C1 segment of cervical spinal cord (tissue), 14 donors: ENCODE measurements around the gene ADARB1.
A peak's percentile ranks its signal among the peaks of the same experiment; 100 is the strongest.

Experiments
- DNase-seq, 14 donors: peaks; one replicate each; lab custom pipeline; 2025; lab: John Stamatoyannopoulos, UW

The ADARB1 gene

GRCh38 chr21:45054927-45055612 lies 19.3 kb upstream of the ADARB1 start:
- no peak for DNase-seq

DNA sequence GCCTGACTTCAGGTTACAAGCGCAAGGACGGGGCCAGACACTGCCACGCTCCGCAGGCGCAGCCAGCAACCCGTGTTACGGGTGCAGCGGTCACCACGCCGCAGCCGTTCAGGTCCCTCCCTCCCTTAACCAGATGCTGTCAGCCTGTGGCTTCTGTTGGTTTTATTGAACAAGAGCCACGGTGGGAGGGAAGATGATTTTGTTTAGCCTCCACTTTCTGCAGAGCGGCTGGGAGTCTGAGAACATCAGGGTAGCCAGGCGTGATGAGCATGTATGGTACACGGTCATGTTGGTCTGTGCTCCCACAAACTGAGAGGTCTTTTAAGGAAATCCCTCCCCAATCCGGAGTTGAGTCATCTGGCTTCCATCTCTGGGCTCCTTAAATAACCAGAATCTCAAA lies 18.5 kb upstream of the ADARB1 start:
- DNase-seq: no peak

DNA sequence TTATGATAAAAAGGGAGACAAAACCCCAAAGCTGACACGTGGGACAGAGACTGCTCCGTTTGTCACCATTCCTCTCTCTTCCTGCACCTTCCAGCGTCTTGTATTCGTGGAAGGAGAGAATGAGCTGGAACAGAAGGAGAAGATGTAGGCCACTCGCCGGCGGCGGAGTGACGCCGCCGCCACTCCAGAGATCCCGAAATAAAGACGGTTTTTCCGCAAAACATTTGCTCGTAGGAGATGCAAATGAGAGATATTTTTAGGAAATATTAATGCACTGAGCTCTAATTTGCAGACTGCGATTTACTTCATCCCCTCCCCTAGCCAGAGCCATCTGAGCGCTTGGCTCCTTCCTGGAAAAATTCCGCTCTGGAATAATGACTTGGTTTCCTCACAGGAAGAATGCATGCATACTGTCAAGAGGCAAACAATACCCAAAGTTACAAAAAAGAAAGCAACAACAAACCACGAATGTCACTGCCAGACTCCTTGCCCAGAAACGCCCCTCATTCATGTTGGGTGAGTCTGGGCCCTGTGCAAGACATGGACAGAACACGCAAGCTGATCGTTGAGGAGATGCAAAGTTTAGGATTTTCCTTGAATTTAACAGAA lies 18.0 kb upstream of the ADARB1 start:
- DNase-seq: no peak

GRCh38 chr21:45056917-45057560 lies 17.3 kb upstream of the ADARB1 start:
- no peak for DNase-seq

GRCh38 chr21:45057886-45058285 lies 16.5 kb upstream of the ADARB1 start:
- no peak for DNase-seq

GRCh38 chr21:45059121-45059520 lies 15.3 kb upstream of the ADARB1 start:
- DNase-seq: no peak

- DNase-seq: no peak
These were observed 14.3 kb upstream of the ADARB1 start for GRCh38 chr21:45060089-45060488.

DNA sequence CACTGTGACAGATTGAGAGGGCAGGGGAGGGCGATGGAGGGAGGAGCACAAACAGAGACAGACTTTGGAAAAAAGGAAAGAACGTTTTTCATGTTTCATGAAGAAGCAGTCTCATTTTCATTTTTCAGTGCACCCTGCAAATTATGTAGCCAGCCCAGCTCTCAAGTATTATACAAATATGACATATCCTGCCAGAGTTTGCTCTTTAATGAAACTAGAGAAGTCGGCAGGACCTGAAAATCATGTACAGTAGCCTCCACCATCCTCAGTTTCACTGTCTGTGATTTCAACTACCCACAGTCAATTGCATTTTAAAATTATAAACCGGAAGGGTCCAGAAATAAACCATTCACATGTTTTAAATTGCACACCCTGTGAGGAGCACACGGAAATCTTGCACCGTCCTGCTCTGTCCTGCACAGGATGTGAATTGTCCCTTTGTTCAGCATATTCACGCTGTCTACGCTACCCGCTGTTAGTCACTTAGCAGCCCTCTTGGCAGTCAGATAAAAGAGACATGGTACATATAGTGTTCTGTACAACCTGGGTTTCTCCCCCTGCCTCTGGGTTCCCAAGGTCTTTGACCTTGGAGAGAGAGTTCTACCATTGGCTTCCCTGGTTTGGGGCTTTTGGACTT lies 13.6 kb upstream of the ADARB1 start:
- no peak for DNase-seq

DNA sequence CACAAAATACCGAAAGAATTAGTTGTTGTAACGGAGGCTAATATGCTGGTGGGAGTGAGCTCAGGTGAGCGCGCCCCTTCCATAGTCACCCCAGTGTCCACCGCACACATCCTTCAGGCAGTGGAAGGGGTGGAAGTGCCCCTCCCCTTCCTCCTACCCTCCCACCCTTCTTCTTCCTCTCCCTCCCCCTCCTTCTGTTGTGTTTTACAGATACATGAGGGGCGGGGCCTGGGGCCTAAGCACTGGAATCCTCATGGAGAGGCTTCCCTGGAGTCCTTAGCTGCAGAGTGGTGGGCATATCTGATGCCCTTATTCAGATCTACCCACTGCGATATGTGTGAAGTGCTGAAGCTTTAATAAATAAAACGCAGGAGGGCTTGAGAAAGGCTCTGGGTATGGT lies 10.3 kb upstream of the ADARB1 start:
- no peak for DNase-seq

DNA sequence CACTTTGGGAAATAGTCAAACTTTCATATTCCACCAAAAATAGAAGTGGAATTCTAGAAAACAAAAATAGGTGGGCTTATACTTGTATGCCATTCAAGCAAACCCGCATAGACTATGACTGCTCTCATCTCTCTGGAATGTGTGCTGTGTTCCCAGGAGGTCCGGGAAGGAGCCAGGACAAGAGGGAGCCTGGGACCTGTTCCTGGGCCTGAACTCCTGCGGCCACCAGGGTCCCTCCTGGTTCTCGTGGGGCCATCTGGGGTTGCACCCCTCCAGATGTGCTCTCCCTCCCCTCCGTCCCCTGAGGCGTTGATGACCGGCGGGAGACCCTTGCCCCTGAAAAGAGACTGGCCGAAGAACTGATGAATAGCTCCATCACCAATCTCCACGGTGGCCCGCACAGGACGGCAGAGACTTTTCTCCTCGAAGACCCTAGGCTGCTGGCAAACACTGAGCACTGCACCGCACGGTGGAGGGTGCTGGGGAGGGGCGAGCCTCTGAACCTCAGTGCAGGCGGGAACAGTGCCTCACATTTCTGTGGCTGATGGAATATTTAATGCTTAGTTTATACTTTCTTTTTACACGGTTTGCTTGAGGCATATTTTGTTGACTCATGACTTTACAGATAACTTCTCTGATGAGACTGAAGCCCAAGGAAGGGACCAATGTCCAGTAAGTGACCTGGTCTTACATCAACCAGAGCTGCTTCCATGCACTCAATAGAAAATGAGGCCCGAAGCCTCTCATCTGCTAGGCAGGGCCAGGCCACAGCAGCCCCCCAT lies 9.6 kb upstream of the ADARB1 start:
- no peak for DNase-seq

- no peak for DNase-seq
These were observed 6.7 kb upstream of the ADARB1 start for GRCh38 chr21:45067462-45068285.

DNA sequence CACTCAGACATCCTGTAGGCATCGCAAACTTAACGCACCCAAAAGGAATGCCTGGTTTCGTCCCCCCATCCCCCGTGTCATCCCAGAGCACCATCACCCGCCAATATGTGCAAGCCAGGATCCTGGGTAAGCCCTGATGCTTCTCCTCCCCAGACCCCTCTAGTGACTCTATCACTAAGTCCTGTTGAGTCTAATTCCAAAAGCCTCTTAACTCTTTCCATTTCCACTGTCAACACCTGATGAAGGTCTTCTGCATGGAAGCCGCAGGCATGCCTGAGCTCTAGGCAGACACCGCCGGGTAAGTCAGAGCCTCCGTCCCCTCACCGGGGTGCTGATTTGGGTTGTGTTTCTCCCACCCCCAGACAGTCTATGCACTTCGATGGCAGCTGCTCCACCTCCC lies 5.3 kb upstream of the ADARB1 start:
- DNase-seq: no peak

GRCh38 chr21:45069711-45070110 lies 4.7 kb upstream of the ADARB1 start:
- DNase-seq: no peak

DNA sequence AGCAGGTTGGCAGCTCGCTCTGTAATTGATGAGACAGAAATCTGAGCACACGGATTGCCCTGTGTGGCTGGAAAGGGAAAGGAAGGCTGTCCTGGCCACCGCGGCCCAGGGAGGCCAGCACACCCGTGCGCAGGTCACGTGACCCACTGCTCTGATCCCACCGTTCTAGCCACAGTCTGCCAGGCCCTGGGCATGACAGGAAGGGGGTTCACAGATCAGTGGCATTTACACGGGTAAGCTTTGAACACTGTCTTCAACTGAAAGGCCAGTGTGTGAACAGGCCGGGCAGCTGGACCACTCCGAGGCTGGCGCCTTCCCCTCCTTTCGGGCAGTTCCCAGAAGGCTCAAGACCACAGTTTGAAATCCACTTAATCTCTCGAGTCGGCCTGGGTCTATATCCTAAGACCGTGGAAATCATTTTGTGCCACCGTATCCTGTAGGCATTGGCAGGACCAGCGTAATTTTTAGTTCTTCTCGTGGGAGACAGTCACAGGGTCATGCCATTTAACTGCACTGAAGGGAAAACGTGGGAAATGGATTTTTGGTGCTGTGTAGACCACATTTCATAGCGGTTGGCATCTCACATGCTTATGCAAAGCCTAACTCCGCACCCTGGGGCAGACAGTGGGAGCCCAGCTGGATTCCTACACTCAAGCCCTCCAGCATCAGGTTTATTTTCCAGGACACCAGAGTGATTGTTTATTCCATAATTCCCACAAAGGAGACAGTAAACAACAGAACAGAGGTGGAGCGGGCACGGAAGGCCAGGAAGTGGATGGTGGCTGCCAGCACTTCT lies 3.1 kb upstream of the ADARB1 start:
- DNase-seq: no peak

DNA sequence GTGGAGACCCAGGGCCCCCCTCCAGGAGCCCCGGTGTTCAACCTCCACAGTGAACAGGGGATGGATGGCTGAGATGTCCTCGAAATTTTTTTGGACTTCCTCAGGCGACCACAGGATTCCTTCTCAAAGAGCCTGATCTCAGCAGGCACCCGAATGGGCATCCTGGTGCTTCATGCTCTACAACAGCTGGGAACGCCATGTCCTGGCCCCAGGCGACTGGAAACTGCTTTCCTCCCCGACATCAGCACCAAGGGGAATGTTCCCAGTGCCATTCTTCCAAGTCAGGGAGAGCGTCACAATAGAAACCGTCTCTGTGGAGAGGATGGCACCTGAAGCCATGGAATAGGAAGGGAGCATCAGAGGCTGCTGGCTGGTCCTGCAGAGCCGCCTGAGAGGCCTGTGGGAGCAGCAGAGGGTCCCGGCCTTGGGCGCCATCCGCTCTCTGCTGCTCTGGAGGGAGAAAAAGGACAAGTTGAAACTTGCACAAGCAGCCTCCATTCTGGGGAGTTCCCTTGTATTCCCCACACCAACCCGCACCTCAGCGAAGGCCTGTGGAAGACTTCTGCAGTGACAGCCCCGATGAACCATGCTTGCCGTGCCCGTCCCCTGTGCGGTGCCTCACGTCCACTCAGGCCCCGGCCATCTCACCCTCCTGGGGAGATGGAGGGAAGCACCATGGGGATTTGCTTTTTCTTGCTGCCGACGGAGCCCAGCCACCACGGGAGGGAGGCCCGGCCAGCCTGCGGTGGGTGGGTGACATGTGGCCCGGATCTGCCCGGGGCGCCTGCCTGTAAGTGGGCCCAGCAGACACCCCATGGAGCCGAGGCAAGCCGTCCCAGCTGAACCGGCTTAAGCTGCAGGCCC lies 2.3 kb upstream of the ADARB1 start:
- DNase-seq: no peak

DNA sequence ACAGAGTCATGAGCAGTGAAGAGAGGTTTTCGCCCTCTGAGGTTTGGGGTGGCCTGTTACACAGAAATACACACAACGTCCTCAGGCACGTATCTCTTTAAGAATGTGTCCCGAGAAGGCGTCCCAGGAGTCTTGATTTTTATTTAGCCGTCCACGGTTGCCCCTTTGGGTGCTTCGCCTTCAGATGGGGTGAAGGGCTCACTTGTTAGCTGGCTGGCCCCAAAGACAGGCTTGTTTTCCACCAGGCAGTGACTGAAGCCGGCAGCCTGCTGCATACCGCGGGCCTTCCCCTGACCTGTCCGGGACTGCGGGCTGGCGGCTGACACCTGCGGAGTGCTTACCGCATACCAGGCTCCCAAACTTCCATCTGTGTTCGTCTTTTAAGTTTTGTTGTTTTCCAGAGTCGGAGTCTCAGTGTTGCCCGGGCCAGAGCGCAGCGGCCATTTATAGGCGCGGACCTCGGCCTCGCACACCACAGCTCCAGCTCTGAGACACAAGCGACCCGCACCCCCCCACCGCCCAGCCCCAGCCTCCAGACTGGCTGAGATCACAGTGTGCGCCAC lies 1.6 kb upstream of the ADARB1 start:
- DNase-seq: no peak

DNA sequence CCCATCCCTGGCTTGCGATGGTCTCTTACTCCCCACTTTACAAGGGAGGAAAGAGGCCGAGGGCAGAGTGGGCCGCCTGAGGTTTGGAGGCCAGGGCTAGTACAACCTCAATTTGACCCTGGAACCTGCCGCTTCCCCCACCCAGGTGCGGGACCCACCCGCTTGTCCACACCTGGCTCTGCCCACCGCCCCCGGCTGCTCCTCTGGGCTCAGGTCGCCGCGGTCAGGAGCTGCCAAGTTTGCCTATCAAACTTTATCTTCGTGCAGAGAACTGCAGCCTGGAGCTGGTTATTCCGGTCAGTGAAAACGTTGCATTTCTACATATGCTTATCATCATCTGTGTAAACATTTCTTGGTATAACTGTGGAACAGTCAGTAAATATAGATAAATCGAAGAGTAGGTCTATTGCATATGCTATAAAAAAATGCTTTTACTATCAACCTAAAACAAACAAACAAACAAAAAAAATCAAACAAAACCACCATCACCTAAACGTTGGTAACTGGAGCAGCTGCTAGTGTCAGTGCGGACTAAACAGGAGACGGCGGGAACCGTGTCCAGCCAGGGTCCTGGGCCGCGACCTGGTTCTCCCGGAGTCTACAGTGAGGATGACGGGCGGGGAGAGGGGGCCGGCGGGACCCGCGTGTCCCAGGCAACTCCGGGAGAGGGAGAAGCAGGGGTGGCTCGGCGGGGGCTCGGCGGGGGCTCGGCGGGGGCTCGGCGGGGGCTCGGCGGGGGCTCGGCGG lies 906 bp upstream of the ADARB1 start:
- DNase-seq: peak in 2 of 14 donors; percentile 29 to 34
